HG02884 (cell line): Measurements from ENCODE around the gene TRIM39.
"Not testable (repeated sequence)": the region's sequence is repeated elsewhere in the genome, so short reads cannot be mapped to it uniquely, and the experiment has no call there.

Source experiments
- ATAC-seq: cut with Tn5 transposase; IDR thresholded peaks from one replicate; pipeline ENCODE4 v1.9.1; 2021; ENCODE audit warnings: mild to moderate bottlenecking, moderate library complexity; ENCODE audit not compliant: unreplicated experiment

Gene TRIM39

GRCh38 chr6:30359276-30359675 lies 32.5 kb downstream of the TRIM39 start:
- ATAC-seq = no peak

- ATAC-seq = no peak
These were observed 33.4 kb downstream of the TRIM39 start for GRCh38 chr6:30360139-30360538.

GRCh38 chr6:30361661-30362060 lies 34.9 kb downstream of the TRIM39 start:
- ATAC-seq = no peak

GRCh38 chr6:30363459-30363858 lies 36.7 kb downstream of the TRIM39 start:
- no peak for ATAC-seq

GRCh38 chr6:30364591-30364990 lies 37.9 kb downstream of the TRIM39 start:
- ATAC-seq = no peak

- not testable (repeated sequence) for ATAC-seq
These were observed 42.6 kb downstream of the TRIM39 start for GRCh38 chr6:30369280-30369679.

- no peak for ATAC-seq
These were observed 51.7 kb downstream of the TRIM39 start for GRCh38 chr6:30378290-30378937.

- no peak for ATAC-seq
These were observed 53.7 kb downstream of the TRIM39 start for GRCh38 chr6:30380464-30380863.

GRCh38 chr6:30386166-30386565 lies 59.4 kb downstream of the TRIM39 start:
- ATAC-seq = no peak

- no peak for ATAC-seq
These were observed 64.5 kb downstream of the TRIM39 start for GRCh38 chr6:30391240-30391639.
